ENCODE data around the gene ELOB. TPM values are rescaled to one million over a fixed set of nuclear protein-coding genes. Genes with fewer than 3 reads are reported as not detected.

ELOB gene
- total and polyA plus RNA-seq, 4 donors, result 136 to 660 (median 517) TPM

DNA sequence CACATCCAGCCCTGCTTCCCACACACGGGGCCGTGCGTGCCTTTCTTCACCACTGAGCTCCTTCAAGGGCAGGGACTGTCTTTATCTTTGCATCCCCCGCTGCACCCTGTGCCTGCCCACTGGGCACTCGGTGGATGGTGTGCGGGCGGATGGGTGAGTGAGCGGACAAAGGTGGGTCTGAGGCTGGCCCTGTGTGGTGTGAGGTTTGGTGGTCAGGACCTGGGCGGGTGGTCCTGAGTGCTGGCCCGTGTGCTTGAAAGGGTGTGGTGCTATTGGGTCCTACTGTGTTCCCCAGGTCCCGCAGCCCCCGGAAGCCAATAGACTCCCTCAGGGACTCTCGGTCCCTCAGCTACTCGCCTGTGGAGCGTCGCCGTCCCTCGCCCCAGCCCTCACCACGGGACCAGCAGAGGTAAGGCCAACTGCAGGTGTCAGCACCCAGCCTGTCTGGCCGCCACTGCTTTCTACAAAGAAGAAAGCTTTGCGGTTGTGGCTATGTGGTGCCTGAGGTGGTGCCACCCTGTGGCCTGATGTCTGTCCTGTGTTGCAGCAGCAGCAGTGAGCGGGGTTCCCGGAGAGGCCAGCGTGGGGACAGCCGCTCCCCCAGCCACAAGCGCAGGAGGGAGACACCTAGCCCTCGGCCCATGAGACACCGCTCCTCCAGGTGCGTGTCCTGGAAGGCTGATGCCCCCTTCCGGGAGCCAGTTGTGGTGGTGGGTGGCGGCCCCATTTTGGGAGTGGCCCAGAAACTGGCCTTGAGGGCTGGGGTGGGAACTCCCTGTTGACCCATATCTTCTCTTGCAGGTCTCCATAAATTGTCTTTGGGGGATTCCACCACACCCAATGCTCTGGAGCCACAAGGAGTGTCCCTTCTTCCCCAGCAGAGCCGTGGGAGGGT, 6.8 kb downstream of the ELOB start:
- Histone ChIP-seq H3K4me3 (ENCODE audit: low read depth, low read length) (no peak overlapping the region), H3K4me1 (ENCODE audit: control insufficient read depth, insufficient read depth, low read length) (peaks cover 23% of the 10 kb centered on the region), H3K27me3 (ENCODE audit: control insufficient read depth, insufficient read depth, low read length) (no peaks in the 10 kb centered on the region), H3K27ac (ENCODE audit: low read depth, low read length) (no peak overlapping the region), H3K9me3 (ENCODE audit: control insufficient read depth, insufficient read depth, low read length) (no peaks in the 10 kb centered on the region), H3K36me3 (ENCODE audit: control insufficient read depth, insufficient read depth, low read length) (peaks cover 98% of the 10 kb centered on the region)
- 87% methylated on average over 30 of the region's 32 CpGs for WGBS (ENCODE audit: insufficient coverage)
- no peak for DNase-seq (ENCODE audit: low read depth in 4 of 6, low spot score in 6 of 6)

DNA sequence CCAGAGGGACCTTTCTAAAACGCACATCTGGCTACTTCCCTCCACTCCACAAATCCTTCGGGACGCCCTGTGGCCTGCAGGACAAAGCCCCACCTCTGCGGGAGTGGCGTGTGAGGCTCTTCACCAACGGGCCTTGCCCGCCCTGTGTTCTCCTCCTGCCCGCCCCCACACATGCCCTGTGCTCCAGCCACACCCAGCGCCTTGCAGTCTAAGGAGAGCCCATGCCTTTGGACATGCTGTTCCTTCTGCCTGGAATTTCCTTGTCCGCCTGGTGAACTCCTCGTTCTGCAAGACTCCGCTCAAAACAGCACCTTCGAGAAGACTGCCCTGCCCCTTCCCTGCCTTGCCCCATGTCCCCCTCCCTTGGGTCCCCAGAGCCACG, 7.4 kb downstream of the ELOB start:
- Histone ChIP-seq H3K36me3 (ENCODE audit: control insufficient read depth, insufficient read depth, low read length) (peaks cover 98% of the 10 kb centered on the region), H3K27ac (ENCODE audit: low read depth, low read length) (no peak overlapping the region), H3K9me3 (ENCODE audit: control insufficient read depth, insufficient read depth, low read length) (no peaks in the 10 kb centered on the region), H3K4me1 (ENCODE audit: control insufficient read depth, insufficient read depth, low read length) (peaks cover 17% of the 10 kb centered on the region), H3K27me3 (ENCODE audit: control insufficient read depth, insufficient read depth, low read length) (no peaks in the 10 kb centered on the region), H3K4me3 (ENCODE audit: low read depth, low read length) (no peak overlapping the region)
- no peak for DNase-seq (ENCODE audit: low read depth in 4 of 6, low spot score in 6 of 6)
- WGBS (ENCODE audit: insufficient coverage), result 83% methylated on average over 14 of the region's 14 CpGs

DNA sequence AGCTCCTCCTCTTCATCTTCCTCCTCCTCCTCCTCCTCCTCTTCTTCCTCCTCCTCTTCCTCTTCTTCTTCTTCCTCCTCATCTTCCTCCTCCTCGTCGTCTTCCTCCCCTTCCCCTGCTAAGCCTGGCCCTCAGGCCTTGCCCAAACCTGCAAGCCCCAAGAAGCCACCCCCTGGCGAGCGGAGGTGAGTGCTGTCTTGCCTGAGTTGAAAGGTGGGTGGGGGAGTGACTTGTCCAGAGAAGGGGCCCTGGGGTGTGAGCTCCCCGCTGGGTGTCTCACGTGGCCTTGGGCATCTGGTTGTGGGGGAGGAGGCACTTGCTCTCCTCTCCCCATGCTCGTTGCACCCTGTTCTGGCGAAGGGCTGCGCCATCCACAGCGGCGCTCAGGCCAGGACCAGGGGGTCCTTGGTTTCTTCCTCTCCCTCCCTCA, 8.0 kb downstream of the ELOB start:
- Histone ChIP-seq H3K4me3 (ENCODE audit: low read depth, low read length) (no peak overlapping the region), H3K27me3 (ENCODE audit: control insufficient read depth, insufficient read depth, low read length) (no peaks in the 10 kb centered on the region), H3K27ac (ENCODE audit: low read depth, low read length) (no peak overlapping the region), H3K9me3 (ENCODE audit: control insufficient read depth, insufficient read depth, low read length) (no peaks in the 10 kb centered on the region), H3K4me1 (ENCODE audit: control insufficient read depth, insufficient read depth, low read length) (peaks cover 14% of the 10 kb centered on the region), H3K36me3 (ENCODE audit: control insufficient read depth, insufficient read depth, low read length) (peaks cover 97% of the 10 kb centered on the region)
- no peak for DNase-seq (ENCODE audit: low read depth in 4 of 6, low spot score in 6 of 6)
- WGBS (ENCODE audit: insufficient coverage), result 100% methylated on average over 5 of the region's 11 CpGs

DNA sequence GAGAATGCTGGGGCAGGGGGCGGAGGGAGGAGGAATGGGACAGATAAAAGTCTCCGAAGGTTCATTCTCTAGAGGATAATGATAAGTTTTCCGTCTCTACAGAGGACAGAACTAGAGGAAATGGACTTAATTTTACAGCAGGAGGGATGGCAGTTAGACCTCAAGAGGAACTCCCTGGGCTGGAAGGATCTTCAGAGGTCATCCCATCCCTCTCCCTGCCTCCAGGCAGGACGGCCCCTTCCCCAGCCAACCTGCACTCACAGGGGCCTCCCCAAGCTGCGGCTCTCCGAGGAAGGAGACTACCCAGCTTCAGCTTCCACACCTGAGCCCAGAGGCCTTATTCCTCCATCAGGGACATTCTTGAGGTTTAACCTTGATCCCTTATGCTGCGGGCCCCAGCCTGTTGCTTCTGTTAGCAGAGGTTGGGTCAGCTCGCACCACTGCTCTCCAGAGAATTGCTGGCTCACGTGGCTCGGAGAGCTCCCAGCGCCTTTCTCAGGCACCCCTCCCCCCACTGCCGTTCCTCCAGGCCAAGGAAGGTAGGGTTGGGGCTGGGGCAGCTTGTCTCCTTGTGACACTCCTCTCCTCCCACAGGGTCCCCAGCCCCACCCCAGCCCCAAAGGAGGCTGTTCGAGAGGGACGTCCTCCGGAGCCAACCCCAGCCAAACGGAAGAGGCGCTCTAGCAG, 8.5 kb downstream of the ELOB start:
- 91% methylated on average over 10 of the region's 17 CpGs for WGBS (ENCODE audit: insufficient coverage)
- H3K9me3 ChIP-seq (ENCODE audit: control insufficient read depth, insufficient read depth, low read length), result no peaks in the 10 kb centered on the region
- no peak for DNase-seq (ENCODE audit: low read depth in 4 of 6, low spot score in 6 of 6)
- no peak overlapping the region for H3K4me3 ChIP-seq (ENCODE audit: low read depth, low read length)
- H3K4me1 ChIP-seq (ENCODE audit: control insufficient read depth, insufficient read depth, low read length), result peaks cover 9% of the 10 kb centered on the region
- no peaks in the 10 kb centered on the region for H3K27me3 ChIP-seq (ENCODE audit: control insufficient read depth, insufficient read depth, low read length)
- no peak overlapping the region for H3K27ac ChIP-seq (ENCODE audit: low read depth, low read length)
- H3K36me3 ChIP-seq (ENCODE audit: control insufficient read depth, insufficient read depth, low read length), result peaks cover 97% of the 10 kb centered on the region

DNA sequence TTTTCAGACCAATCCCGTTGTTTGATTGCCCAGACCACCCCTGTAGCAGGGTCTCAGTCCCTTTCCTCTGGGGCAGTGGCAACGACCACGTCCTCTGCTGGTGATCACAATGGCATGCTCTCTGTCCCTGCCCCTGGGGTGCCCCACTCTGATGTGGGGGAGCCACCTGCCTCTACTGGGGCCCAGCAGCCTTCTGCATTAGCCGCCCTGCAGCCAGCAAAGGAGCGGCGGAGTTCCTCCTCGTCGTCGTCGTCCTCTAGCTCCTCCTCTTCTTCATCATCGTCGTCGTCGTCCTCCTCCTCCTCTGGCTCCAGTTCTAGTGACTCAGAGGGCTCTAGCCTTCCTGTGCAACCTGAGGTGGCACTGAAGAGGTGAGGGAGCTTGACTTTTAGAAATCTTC, 9.2 kb downstream of the ELOB start:
- WGBS (ENCODE audit: insufficient coverage), result 79% methylated on average over 4 of the region's 14 CpGs

DNA sequence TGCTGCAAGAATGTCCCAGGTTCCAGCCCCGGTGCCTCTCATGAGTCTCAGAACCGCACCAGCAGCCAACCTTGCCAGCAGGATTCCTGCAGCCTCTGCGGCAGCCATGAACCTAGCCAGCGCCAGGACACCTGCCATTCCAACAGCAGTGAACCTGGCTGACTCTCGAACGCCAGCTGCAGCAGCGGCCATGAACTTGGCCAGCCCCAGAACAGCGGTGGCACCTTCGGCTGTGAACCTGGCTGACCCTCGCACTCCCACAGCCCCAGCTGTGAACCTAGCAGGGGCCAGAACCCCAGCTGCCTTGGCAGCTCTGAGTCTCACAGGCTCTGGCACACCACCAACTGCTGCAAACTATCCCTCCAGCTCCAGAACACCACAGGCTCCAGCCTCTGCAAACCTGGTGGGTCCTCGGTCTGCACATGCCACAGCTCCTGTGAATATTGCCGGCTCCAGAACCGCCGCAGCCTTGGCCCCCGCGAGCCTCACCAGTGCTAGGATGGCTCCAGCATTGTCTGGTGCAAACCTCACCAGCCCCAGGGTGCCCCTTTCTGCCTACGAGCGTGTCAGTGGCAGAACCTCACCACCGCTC, 9.8 kb downstream of the ELOB start:
- Histone ChIP-seq H3K27ac (ENCODE audit: low read depth, low read length) (no peak overlapping the region), H3K4me1 (ENCODE audit: control insufficient read depth, insufficient read depth, low read length) (peaks cover 9% of the 10 kb centered on the region), H3K4me3 (ENCODE audit: low read depth, low read length) (no peak overlapping the region), H3K9me3 (ENCODE audit: control insufficient read depth, insufficient read depth, low read length) (no peaks in the 10 kb centered on the region), H3K36me3 (ENCODE audit: control insufficient read depth, insufficient read depth, low read length) (peaks cover 98% of the 10 kb centered on the region), H3K27me3 (ENCODE audit: control insufficient read depth, insufficient read depth, low read length) (no peaks in the 10 kb centered on the region)
- WGBS (ENCODE audit: insufficient coverage), result 92% methylated on average over 19 of the region's 19 CpGs
- no peak for DNase-seq (ENCODE audit: low read depth in 4 of 6, low spot score in 6 of 6)

More for the DNA sequence above, 9.2 kb downstream of the ELOB start:
- peaks cover 9% of the 10 kb centered on the region for H3K4me1 ChIP-seq (ENCODE audit: control insufficient read depth, insufficient read depth, low read length)
- H3K27me3 ChIP-seq (ENCODE audit: control insufficient read depth, insufficient read depth, low read length), result no peaks in the 10 kb centered on the region
- H3K4me3 ChIP-seq (ENCODE audit: low read depth, low read length), result no peak overlapping the region
- DNase-seq (ENCODE audit: low read depth in 4 of 6, low spot score in 6 of 6), result no peak
- no peak overlapping the region for H3K27ac ChIP-seq (ENCODE audit: low read depth, low read length)
- peaks cover 98% of the 10 kb centered on the region for H3K36me3 ChIP-seq (ENCODE audit: control insufficient read depth, insufficient read depth, low read length)
- H3K9me3 ChIP-seq (ENCODE audit: control insufficient read depth, insufficient read depth, low read length), result no peaks in the 10 kb centered on the region

DNA sequence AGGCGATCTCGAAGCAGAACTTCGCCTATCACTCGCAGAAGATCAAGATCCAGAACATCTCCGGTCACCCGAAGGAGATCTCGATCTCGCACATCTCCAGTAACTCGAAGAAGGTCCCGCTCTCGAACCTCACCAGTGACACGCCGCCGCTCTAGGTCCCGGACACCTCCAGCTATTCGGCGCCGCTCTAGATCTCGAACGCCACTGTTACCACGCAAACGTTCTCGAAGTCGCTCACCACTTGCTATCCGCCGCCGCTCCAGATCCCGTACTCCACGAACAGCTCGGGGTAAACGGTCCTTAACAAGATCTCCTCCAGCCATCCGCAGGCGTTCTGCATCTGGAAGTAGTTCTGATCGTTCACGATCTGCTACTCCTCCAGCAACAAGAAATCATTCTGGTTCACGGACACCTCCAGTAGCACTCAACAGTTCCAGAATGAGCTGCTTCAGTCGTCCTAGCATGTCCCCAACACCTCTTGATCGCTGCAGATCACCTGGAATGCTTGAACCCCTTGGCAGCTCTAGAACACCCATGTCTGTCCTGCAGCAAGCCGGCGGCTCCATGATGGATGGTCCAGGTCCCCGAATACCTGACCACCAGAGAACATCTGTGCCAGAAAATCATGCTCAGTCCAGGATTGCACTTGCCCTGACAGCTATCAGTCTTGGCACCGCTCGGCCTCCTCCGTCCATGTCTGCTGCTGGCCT, 10.5 kb downstream of the ELOB start:
- 95% methylated on average over 44 of the region's 44 CpGs for WGBS (ENCODE audit: insufficient coverage)
- Histone ChIP-seq H3K4me3 (ENCODE audit: low read depth, low read length) (no peak overlapping the region), H3K36me3 (ENCODE audit: control insufficient read depth, insufficient read depth, low read length) (peaks cover 98% of the 10 kb centered on the region), H3K4me1 (ENCODE audit: control insufficient read depth, insufficient read depth, low read length) (peaks cover 7% of the 10 kb centered on the region), H3K27ac (ENCODE audit: low read depth, low read length) (no peak overlapping the region), H3K27me3 (ENCODE audit: control insufficient read depth, insufficient read depth, low read length) (no peaks in the 10 kb centered on the region), H3K9me3 (ENCODE audit: control insufficient read depth, insufficient read depth, low read length) (no peaks in the 10 kb centered on the region)
- DNase-seq (ENCODE audit: low read depth in 4 of 6, low spot score in 6 of 6), result no peak

DNA sequence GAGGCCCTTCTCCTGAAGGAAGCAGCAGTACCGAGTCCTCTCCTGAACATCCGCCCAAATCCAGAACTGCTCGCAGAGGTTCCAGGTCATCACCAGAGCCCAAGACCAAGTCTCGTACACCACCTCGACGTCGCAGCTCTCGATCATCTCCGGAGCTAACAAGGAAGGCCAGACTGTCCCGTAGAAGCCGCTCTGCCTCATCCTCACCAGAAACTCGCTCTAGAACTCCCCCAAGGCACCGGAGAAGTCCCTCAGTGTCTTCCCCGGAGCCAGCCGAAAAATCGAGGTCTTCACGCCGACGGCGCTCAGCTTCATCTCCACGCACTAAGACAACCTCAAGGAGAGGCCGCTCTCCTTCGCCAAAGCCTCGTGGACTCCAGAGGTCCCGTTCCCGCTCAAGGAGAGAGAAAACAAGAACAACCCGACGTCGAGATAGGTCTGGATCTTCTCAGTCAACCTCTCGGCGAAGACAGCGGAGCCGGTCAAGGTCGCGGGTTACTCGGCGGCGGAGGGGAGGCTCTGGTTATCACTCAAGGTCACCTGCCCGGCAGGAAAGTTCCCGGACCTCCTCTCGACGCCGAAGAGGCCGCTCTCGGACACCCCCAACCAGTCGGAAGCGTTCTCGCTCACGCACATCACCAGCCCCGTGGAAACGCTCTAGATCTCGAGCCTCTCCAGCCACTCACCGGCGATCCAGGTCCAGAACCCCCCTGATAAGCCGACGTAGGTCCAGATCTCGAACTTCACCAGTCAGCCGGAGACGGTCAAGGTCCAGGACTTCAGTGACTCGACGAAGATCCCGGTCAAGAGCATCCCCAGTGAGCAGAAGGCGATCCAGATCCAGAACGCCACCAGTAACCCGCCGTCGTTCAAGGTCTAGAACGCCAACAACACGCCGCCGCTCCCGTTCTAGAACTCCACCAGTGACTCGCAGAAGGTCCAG, 11.3 kb downstream of the ELOB start:
- no peak for DNase-seq (ENCODE audit: low read depth in 4 of 6, low spot score in 6 of 6)
- H3K27me3 ChIP-seq (ENCODE audit: control insufficient read depth, insufficient read depth, low read length), result no peaks in the 10 kb centered on the region
- peaks cover 3% of the 10 kb centered on the region for H3K4me1 ChIP-seq (ENCODE audit: control insufficient read depth, insufficient read depth, low read length)
- H3K9me3 ChIP-seq (ENCODE audit: control insufficient read depth, insufficient read depth, low read length), result no peaks in the 10 kb centered on the region
- H3K4me3 ChIP-seq (ENCODE audit: low read depth, low read length), result no peak overlapping the region
- 98% methylated on average over 73 of the region's 73 CpGs for WGBS (ENCODE audit: insufficient coverage)
- H3K27ac ChIP-seq (ENCODE audit: low read depth, low read length), result no peak overlapping the region
- peaks cover 95% of the 10 kb centered on the region for H3K36me3 ChIP-seq (ENCODE audit: control insufficient read depth, insufficient read depth, low read length)
